HG02938 (cell line): ENCODE measurements around the gene MVB12A.

Source experiments
- ATAC-seq: cut with Tn5 transposase; IDR thresholded peaks from one replicate; pipeline ENCODE4 v1.9.1; 2021; ENCODE audit warnings: mild to moderate bottlenecking, moderate library complexity; ENCODE audit not compliant: unreplicated experiment

The MVB12A gene

DNA sequence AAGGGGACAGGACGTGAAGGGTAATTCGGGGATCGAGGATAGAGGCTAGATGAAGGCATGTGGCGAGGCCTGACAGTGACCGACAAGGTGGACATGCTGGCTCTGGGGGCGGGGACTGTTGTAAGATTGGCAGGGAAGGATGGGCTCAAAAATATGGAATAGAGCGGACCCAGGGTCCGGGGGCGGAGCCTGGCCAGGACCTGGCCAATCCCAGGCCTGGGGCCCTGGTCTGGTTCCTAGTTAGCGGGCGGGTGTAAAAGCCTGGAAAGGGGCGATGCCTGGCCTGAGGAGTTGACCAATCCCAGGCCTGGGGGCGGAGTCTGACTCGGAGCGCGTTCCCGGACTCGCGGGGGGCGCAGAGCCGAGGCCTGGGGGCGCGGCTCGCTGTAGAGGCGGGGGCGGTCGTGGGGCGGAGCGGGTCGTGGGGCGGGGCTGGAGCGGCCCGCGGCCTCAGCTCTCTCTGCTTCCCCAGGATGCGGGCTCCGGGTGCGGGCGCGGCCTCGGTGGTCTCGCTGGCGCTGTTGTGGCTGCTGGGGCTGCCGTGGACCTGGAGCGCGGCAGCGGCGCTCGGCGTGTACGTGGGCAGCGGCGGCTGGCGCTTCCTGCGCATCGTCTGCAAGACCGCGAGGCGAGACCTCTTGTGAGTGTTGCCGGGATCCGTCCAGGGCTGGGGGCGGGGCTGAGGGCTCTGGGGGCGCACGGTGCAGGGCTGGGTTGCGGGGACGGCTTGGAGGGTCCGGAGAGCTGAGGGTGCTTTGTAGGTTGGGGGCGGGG, 50.4 kb downstream of the MVB12A start, which contains the start of gene SLC27A1:
Gene SLC27A1 (plus strand): TSS at position 457 of the 774 bp plus-strand sequence. CDS start 17 bp downstream, at position 474.
- ATAC-seq = peak; percentile 68

DNA sequence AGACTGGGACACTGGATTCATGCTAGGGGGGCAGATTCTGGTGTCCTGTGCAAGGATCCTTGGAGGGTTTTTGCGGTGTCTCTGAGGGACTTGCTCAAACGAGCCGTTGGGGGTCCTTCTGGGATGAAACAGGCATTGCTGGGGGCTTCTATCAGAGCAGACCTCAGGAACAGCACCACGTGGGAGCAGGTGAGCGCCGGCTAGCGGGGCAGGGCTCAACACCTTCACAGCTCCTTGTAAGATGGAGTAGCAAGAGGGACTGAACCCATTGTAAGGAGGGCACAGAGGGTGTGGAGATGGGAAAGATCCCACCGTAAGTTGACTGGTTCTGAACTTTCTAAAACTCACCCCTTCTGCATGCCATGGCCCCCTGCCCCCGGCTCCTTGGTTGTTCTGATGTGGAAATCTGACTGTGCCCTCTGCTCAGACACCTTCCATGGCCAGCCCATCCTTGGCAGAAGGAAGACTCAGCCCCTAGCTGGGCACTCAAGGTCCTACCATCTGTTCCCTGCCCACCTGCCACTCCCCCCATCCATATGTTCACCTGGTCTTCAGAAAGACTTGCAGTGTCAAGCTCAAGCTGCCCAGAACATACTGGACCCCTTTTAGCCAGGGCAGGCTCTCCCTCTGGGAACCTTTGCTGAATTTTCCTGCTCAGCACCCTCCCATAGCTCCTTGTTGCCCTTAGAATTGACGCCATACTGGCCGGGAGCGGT, 51.7 kb downstream of the MVB12A start:
- no peak for ATAC-seq

DNA sequence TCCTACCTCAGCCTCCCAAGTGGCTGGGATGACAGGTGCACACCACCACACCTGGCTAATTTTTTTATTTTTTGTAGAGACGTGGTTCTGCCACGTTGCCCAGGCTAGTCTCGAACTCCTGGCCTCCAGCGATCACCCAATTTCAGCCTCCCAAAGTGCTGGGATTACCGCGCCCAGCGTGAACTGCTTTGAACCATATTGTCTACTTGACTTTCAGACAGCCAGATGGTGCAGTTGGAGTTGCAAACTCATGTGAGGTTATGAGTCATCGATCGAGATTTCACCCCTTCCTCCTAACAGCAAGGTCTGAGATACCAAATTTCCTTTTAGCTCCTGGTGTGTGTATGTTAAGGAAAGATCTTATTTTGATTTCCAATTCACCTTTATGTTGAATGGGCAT, 53.2 kb downstream of the MVB12A start:
- ATAC-seq = no peak
